ENCODE results near the gene NACC1. TPM values are rescaled to one million over a fixed set of nuclear protein-coding genes. Genes with fewer than 3 reads are reported as not detected.
"Not testable (repeated sequence)": the region's sequence is repeated elsewhere in the genome, so short reads cannot be mapped to it uniquely, and the experiment has no call there.

NACC1 gene
- total RNA-seq, 1 donor from 2014 or later: 103 TPM

DNA sequence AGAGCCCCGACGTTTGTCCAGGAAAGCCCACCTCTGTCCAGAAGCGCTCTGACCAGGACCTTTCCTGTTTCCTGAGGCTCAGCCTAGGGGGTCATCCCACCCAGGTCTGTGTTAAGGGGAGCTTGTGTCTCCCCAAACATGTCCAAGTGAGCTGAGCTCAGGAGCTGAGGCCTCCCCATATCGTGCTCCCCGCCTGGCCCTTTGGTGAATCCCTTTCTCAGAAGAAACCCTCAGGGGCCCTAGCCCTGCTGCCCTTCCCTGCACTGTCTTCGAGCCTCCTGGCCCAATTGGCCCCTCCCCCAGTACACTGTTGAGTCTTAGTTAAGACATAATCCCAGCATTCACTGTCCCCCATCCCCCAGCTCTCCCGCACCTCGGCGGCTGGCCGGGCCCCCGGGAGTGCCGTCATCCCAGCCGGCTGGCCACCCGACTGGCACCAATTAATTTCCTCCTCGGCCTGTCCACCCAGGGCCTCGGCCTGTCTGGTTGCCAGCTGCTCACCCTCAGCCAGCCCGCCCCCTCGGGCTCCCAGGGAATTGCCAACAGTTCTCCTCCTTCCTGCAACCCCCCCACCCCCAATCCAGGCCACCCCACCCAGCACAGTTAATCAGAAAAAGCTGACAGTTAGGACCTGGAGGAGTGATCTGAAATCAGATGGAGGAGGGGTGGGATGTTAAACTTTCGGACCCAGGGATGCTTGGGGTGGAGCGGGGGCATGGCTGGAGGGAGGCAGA, 45.7 kb downstream of the NACC1 start:
- Mint-ChIP-seq H3K27ac (peak overlapping the region; percentile 98), H3K9me3 (ENCODE audit: low read depth) (no peaks in the 10 kb centered on the region), H3K4me3 (ENCODE audit: low read depth) (peak overlapping the region; percentile 69), H3K36me3 (ENCODE audit: insufficient read depth) (no peaks in the 10 kb centered on the region), H3K4me1 (ENCODE audit: low read depth) (peaks cover 32% of the 10 kb centered on the region), H3K27me3 (no peaks in the 10 kb centered on the region)
- peak; percentile 59 for DNase-seq (ENCODE audit: low spot score, unreplicated experiment)
- TF ChIP-seq CTCF (IDR thresholded peaks at IDR 0.05; ENCODE audit: unreplicated experiment): peak; percentile 1

DNA sequence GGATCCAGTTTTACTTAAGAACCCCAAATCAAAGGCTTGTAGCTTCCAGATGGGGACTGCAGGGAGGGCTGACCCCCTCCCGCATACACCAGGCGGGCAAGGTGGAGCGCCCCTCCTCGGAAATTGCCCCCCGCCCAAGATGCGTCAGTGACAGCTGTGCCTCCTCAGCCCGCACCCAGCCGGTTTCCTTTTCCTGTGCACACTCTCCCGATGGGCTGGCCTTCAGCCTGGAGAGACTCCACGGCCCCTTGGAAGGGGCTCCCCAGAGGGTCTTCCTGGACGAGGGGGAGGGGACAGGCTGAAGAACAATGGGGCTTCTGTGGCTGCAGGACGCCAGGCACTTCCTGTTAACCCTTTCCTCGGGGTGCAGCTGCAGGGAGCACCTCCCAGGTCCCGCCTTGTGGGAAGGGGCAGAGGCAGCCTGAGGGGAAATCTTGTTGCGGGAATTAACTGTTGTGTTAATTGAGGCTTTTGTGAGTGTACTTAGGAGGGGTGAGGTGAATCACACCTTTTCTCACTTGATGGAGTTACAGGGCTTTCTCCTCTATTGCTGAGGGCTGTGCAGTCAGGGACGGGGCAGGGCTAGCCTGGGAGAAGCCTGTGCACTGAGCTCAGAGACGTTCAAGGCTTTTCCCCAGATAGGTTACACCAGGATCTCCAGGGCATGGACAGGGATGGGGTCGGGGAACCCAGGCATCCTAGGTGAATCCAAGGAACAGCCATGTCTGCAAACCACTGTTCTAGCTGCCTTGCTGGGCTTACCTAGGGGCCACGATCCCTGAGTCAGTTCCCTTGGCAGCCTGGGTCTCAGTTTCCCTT, 46.5 kb downstream of the NACC1 start:
- no peak for TF ChIP-seq CTCF (IDR thresholded peaks at IDR 0.05; ENCODE audit: unreplicated experiment)
- Mint-ChIP-seq H3K36me3 (ENCODE audit: insufficient read depth) (no peaks in the 10 kb centered on the region), H3K9me3 (ENCODE audit: low read depth) (no peaks in the 10 kb centered on the region), H3K27me3 (no peaks in the 10 kb centered on the region), H3K27ac (peak overlapping the region; percentile 98), H3K4me3 (ENCODE audit: low read depth) (peak overlapping the region; percentile 69), H3K4me1 (ENCODE audit: low read depth) (peaks cover 37% of the 10 kb centered on the region)
- peak; percentile 70 for DNase-seq (ENCODE audit: low spot score, unreplicated experiment)

- Mint-ChIP-seq H3K9me3 (ENCODE audit: low read depth) (no peaks in the 10 kb centered on the region), H3K27ac (peak overlapping the region; percentile 98), H3K27me3 (no peaks in the 10 kb centered on the region), H3K36me3 (ENCODE audit: insufficient read depth) (no peaks in the 10 kb centered on the region), H3K4me3 (ENCODE audit: low read depth) (peak overlapping the region; percentile 5), H3K4me1 (ENCODE audit: low read depth) (peaks cover 39% of the 10 kb centered on the region)
- TF ChIP-seq CTCF (IDR thresholded peaks at IDR 0.05; ENCODE audit: unreplicated experiment): no peak
- DNase-seq (ENCODE audit: low spot score, unreplicated experiment): no peak
Measured at GRCh38 chr19:13165162-13165997, 47.3 kb downstream of the NACC1 start.

GRCh38 chr19:13166151-13166550, 48.1 kb downstream of the NACC1 start:
- not testable (repeated sequence) for H3K36me3 Mint-ChIP-seq (ENCODE audit: insufficient read depth); DNase-seq (ENCODE audit: low spot score, unreplicated experiment); H3K9me3 Mint-ChIP-seq (ENCODE audit: low read depth); H3K27me3 Mint-ChIP-seq; H3K27ac Mint-ChIP-seq; H3K4me3 Mint-ChIP-seq (ENCODE audit: low read depth)
- peaks cover 39% of the 10 kb centered on the region for H3K4me1 Mint-ChIP-seq (ENCODE audit: low read depth)

DNA sequence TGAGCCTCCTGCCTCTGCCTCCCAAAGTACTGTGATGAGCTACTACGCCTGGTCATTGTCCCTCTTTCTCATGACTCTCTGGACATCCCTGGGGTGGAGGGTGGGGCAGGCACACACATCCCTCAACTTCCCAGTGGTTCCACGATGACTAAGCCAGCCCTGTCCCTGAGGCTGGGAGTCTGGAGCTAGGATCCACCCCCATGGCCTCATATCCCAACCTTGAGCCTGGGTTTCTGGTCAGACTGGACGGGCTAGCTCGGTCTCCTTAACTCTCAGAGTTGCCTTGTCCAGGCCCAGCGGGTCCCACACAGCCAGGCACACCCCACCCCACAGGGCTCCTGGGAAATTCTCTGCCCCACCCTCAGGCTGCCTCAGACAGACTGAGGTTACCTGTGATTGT, 51.7 kb downstream of the NACC1 start:
- no peaks in the 10 kb centered on the region for H3K9me3 Mint-ChIP-seq (ENCODE audit: low read depth)
- peak overlapping the region; percentile 74 for H3K27ac Mint-ChIP-seq
- no peak for TF ChIP-seq CTCF (IDR thresholded peaks at IDR 0.05; ENCODE audit: unreplicated experiment)
- H3K36me3 Mint-ChIP-seq (ENCODE audit: insufficient read depth): no peaks in the 10 kb centered on the region
- H3K4me3 Mint-ChIP-seq (ENCODE audit: low read depth): no peak overlapping the region
- no peaks in the 10 kb centered on the region for H3K27me3 Mint-ChIP-seq
- no peak for DNase-seq (ENCODE audit: low spot score, unreplicated experiment)
- peaks cover 25% of the 10 kb centered on the region for H3K4me1 Mint-ChIP-seq (ENCODE audit: low read depth)

All from progenitor cell of endocrine pancreas (in vitro differentiated cells).